ENCODE results near the gene C19orf81. TPM values are rescaled to one million over a fixed set of nuclear protein-coding genes. Genes with fewer than 3 reads are reported as not detected.

C19orf81 gene
- total RNA-seq, 1 donor from 2014 or later = not detected

GRCh38 chr19:50694815-50695145, 45.5 kb downstream of the C19orf81 start:
- Histone ChIP-seq H3K36me3 (ENCODE audit: control insufficient read depth, insufficient read depth, low read length) (no peaks in the 10 kb centered on the region), H3K4me3 (ENCODE audit: low read depth, low read length) (no peak overlapping the region), H3K27me3 (ENCODE audit: control insufficient read depth, insufficient read depth, low read length) (no peaks in the 10 kb centered on the region)
- TF ChIP-seq CTCF (IDR thresholded peaks at IDR 0.05; ENCODE audit: insufficient read depth, low read length, severe bottlenecking) = no peak
- DNase-seq (ENCODE audit: low read depth) = no peak
- no peak for FAIRE-seq

GRCh38 chr19:50695251-50696093, 46.2 kb downstream of the C19orf81 start:
- no peak for TF ChIP-seq CTCF (IDR thresholded peaks at IDR 0.05; ENCODE audit: insufficient read depth, low read length, severe bottlenecking)
- DNase-seq (ENCODE audit: low read depth) = no peak
- Histone ChIP-seq H3K27me3 (ENCODE audit: control insufficient read depth, insufficient read depth, low read length) (no peaks in the 10 kb centered on the region), H3K36me3 (ENCODE audit: control insufficient read depth, insufficient read depth, low read length) (no peaks in the 10 kb centered on the region), H3K4me3 (ENCODE audit: low read depth, low read length) (no peak overlapping the region)
- no peak for FAIRE-seq

GRCh38 chr19:50696094-50696483, 46.8 kb downstream of the C19orf81 start:
- no peaks in the 10 kb centered on the region for H3K27me3 ChIP-seq (ENCODE audit: control insufficient read depth, insufficient read depth, low read length)
- no peak for DNase-seq (ENCODE audit: low read depth)
- no peak for TF ChIP-seq CTCF (IDR thresholded peaks at IDR 0.05; ENCODE audit: insufficient read depth, low read length, severe bottlenecking)
- H3K4me3 ChIP-seq (ENCODE audit: low read depth, low read length) = no peak overlapping the region
- H3K36me3 ChIP-seq (ENCODE audit: control insufficient read depth, insufficient read depth, low read length) = no peaks in the 10 kb centered on the region
- no peak for FAIRE-seq

- Histone ChIP-seq H3K27me3 (ENCODE audit: control insufficient read depth, insufficient read depth, low read length) (no peaks in the 10 kb centered on the region), H3K36me3 (ENCODE audit: control insufficient read depth, insufficient read depth, low read length) (no peaks in the 10 kb centered on the region), H3K4me3 (ENCODE audit: low read depth, low read length) (no peak overlapping the region)
- no peak for TF ChIP-seq CTCF (IDR thresholded peaks at IDR 0.05; ENCODE audit: insufficient read depth, low read length, severe bottlenecking)
- DNase-seq (ENCODE audit: low read depth) (no peak), FAIRE-seq (no peak)
Observed at GRCh38 chr19:50697414-50698124, 48.3 kb downstream of the C19orf81 start.

- Histone ChIP-seq H3K36me3 (ENCODE audit: control insufficient read depth, insufficient read depth, low read length) (no peaks in the 10 kb centered on the region), H3K27me3 (ENCODE audit: control insufficient read depth, insufficient read depth, low read length) (no peaks in the 10 kb centered on the region), H3K4me3 (ENCODE audit: low read depth, low read length) (no peak overlapping the region)
- FAIRE-seq = no peak
- no peak for DNase-seq (ENCODE audit: low read depth)
- TF ChIP-seq CTCF (IDR thresholded peaks at IDR 0.05; ENCODE audit: insufficient read depth, low read length, severe bottlenecking) = no peak
Observed at GRCh38 chr19:50701367-50701985, 52.2 kb downstream of the C19orf81 start.
